WTC11 (cell line): ENCODE data around the gene KCNJ4. TPM values are rescaled to one million over a fixed set of nuclear protein-coding genes. Genes with fewer than 3 reads are reported as not detected.
A peak's percentile ranks its signal among the peaks of the same experiment; 100 is the strongest.

Experiments used
- ATAC-seq: fragments of 200-7000 bp; cut with Tn5 transposase; 2 replicates; pipeline ENCODE4 v1.10.0; 2021; ENCODE audit warnings: mild to moderate bottlenecking, moderate library complexity
- CTCF ChIA-PET: fragments of 300-600 bp; sonication (Branson Sonifier 250); formaldehyde crosslinking; loops from one replicate; lab custom pipeline; 2021; ENCODE audit warnings: antibody characterized with exemption; lab: Charles Lee
- POLR2A ChIA-PET: fragments of 350-600 bp; sonication (Branson Sonifier 250); formaldehyde crosslinking; loops from one replicate; lab custom pipeline; 2021; ENCODE audit warnings: antibody characterized with exemption; lab: Charles Lee
- DNase-seq: peaks from one replicate; pipeline ENCODE4 v3.0.0; 2021; ENCODE audit warnings: low spot score
- H3K27ac Mint-ChIP-seq: 2 replicates; pipeline ENCODE4 v1.8.0; 2021; ENCODE audit warnings: mixed read lengths
- H3K27me3 Mint-ChIP-seq: 2 replicates; pipeline ENCODE4 v1.8.0; 2021; ENCODE audit warnings: low read depth, mild to moderate bottlenecking, moderate library complexity, mixed read lengths
- H3K36me3 Mint-ChIP-seq: 2 replicates; pipeline ENCODE4 v1.8.0; 2021; ENCODE audit warnings: mixed read lengths
- H3K4me1 Mint-ChIP-seq: 2 replicates; pipeline ENCODE4 v1.8.0; 2022; ENCODE audit warnings: mixed read lengths
- H3K4me3 Mint-ChIP-seq: 2 replicates; pipeline ENCODE4 v1.8.0; 2021; ENCODE audit warnings: mild to moderate bottlenecking, moderate library complexity, mixed read lengths
- H3K9me3 Mint-ChIP-seq: 2 replicates; pipeline ENCODE4 v1.8.0; 2021; ENCODE audit warnings: mixed read lengths
- E2F4 ChIP-seq: sonication (generic); formaldehyde crosslinking; IDR thresholded peaks from 2 replicates; pipeline ENCODE4 v1.8.1; 2022; ENCODE audit warnings: low read depth, mild to moderate bottlenecking, moderate library complexity, missing genetic modification reagents, borderline replicate concordance
- HMGA2 ChIP-seq: fragments of 250-450 bp; sonication (Bioruptor Pico); IDR thresholded peaks from 2 replicates; pipeline ENCODE4 v1.4.0; 2021; ENCODE audit warnings: mild to moderate bottlenecking, moderate library complexity
- JAZF1 ChIP-seq: fragments of 250-450 bp; sonication (Bioruptor Pico); IDR thresholded peaks from 2 replicates; pipeline ENCODE4 v1.9.0; 2021; ENCODE audit warnings: moderate library complexity, mild to moderate bottlenecking, inconsistent platforms
- RELA ChIP-seq: sonication (generic); formaldehyde crosslinking; IDR thresholded peaks from 2 replicates; pipeline ENCODE4 v1.8.1; 2022; ENCODE audit warnings: missing genetic modification reagents, mild to moderate bottlenecking, borderline replicate concordance
- USF2 ChIP-seq: sonication (generic); formaldehyde crosslinking; IDR thresholded peaks from 2 replicates; pipeline ENCODE4 v1.8.1; 2023; ENCODE audit warnings: mild to moderate bottlenecking, missing genetic modification reagents, moderate library complexity
- ZNF416 ChIP-seq: fragments of 250-450 bp; sonication (Bioruptor Pico); IDR thresholded peaks from 2 replicates; pipeline ENCODE4 v1.9.0; 2021; ENCODE audit warnings: mild to moderate bottlenecking, inconsistent platforms
- ZNF532 ChIP-seq: fragments of 250-450 bp; sonication (Bioruptor Pico); IDR thresholded peaks from 2 replicates; pipeline ENCODE4 v1.9.0; 2021; ENCODE audit warnings: mild to moderate bottlenecking, borderline replicate concordance
- ZNF671 ChIP-seq: fragments of 250-450 bp; sonication (Bioruptor Pico); IDR thresholded peaks from 2 replicates; pipeline ENCODE4 v1.8.0; 2021; ENCODE audit warnings: mild to moderate bottlenecking
- total RNA-seq: library from RNA; stranded (reverse); gene quantifications from 3 replicates; pipeline ENCODE4 v1.2.3, GENCODE V29; 2021
- TF ChIP-seq, protein P1 (sequence below): sonication (generic); formaldehyde crosslinking; IDR thresholded peaks from 2 replicates; pipeline ENCODE4 v1.8.1; 2023; ENCODE audit warnings: mild to moderate bottlenecking, missing genetic modification reagents
- TF ChIP-seq, protein P2 (sequence below): sonication (generic); formaldehyde crosslinking; IDR thresholded peaks from 2 replicates; pipeline ENCODE4 v1.8.1; 2023; ENCODE audit warnings: mild to moderate bottlenecking, moderate library complexity, missing genetic modification reagents
- TF ChIP-seq, protein P3 (sequence below): sonication (generic); formaldehyde crosslinking; IDR thresholded peaks from 2 replicates; pipeline ENCODE4 v1.8.1; 2023; ENCODE audit warnings: mild to moderate bottlenecking, missing genetic modification reagents, borderline replicate concordance
- TF ChIP-seq, protein P4 (sequence below): fragments of 250-450 bp; sonication (Bioruptor Pico); IDR thresholded peaks from 2 replicates; pipeline ENCODE4 v2.1.2; 2022; ENCODE audit warnings: mild to moderate bottlenecking, moderate library complexity
- TF ChIP-seq, protein P5 (sequence below): fragments of 250-450 bp; sonication (Bioruptor Pico); conservative IDR thresholded peaks from 2 replicates; pipeline ENCODE4 v1.9.0; 2021; ENCODE audit warnings: mild to moderate bottlenecking

KCNJ4 gene
- total RNA-seq, 1 experiment from 2014 or later, result 3.1 TPM

- CTCF ChIA-PET, result no interaction called here
- Mint-ChIP-seq H3K27me3 (no peaks in the 10 kb centered on the region), H3K36me3 (peaks cover 75% of the 10 kb centered on the region), H3K4me1 (0 out of 2 replicates have a peak, but pooled peaks cover 4% of the 10 kb centered on the region)
- no peak for DNase-seq
- ATAC-seq, result no peak
- TF ChIP-seq, protein P1, sequence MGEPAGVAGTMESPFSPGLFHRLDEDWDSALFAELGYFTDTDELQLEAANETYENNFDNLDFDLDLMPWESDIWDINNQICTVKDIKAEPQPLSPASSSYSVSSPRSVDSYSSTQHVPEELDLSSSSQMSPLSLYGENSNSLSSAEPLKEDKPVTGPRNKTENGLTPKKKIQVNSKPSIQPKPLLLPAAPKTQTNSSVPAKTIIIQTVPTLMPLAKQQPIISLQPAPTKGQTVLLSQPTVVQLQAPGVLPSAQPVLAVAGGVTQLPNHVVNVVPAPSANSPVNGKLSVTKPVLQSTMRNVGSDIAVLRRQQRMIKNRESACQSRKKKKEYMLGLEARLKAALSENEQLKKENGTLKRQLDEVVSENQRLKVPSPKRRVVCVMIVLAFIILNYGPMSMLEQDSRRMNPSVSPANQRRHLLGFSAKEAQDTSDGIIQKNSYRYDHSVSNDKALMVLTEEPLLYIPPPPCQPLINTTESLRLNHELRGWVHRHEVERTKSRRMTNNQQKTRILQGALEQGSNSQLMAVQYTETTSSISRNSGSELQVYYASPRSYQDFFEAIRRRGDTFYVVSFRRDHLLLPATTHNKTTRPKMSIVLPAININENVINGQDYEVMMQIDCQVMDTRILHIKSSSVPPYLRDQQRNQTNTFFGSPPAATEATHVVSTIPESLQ, result no peak
- TF ChIP-seq USF2 (CRISPR knock-in tag), result no peak
- TF ChIP-seq, protein P2, sequence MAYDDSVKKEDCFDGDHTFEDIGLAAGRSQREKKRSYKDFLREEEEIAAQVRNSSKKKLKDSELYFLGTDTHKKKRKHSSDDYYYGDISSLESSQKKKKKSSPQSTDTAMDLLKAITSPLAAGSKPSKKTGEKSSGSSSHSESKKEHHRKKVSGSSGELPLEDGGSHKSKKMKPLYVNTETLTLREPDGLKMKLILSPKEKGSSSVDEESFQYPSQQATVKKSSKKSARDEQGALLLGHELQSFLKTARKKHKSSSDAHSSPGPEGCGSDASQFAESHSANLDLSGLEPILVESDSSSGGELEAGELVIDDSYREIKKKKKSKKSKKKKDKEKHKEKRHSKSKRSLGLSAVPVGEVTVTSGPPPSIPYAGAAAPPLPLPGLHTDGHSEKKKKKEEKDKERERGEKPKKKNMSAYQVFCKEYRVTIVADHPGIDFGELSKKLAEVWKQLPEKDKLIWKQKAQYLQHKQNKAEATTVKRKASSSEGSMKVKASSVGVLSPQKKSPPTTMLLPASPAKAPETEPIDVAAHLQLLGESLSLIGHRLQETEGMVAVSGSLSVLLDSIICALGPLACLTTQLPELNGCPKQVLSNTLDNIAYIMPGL (CRISPR knock-in tag), result no peak
- TF ChIP-seq, protein P3, sequence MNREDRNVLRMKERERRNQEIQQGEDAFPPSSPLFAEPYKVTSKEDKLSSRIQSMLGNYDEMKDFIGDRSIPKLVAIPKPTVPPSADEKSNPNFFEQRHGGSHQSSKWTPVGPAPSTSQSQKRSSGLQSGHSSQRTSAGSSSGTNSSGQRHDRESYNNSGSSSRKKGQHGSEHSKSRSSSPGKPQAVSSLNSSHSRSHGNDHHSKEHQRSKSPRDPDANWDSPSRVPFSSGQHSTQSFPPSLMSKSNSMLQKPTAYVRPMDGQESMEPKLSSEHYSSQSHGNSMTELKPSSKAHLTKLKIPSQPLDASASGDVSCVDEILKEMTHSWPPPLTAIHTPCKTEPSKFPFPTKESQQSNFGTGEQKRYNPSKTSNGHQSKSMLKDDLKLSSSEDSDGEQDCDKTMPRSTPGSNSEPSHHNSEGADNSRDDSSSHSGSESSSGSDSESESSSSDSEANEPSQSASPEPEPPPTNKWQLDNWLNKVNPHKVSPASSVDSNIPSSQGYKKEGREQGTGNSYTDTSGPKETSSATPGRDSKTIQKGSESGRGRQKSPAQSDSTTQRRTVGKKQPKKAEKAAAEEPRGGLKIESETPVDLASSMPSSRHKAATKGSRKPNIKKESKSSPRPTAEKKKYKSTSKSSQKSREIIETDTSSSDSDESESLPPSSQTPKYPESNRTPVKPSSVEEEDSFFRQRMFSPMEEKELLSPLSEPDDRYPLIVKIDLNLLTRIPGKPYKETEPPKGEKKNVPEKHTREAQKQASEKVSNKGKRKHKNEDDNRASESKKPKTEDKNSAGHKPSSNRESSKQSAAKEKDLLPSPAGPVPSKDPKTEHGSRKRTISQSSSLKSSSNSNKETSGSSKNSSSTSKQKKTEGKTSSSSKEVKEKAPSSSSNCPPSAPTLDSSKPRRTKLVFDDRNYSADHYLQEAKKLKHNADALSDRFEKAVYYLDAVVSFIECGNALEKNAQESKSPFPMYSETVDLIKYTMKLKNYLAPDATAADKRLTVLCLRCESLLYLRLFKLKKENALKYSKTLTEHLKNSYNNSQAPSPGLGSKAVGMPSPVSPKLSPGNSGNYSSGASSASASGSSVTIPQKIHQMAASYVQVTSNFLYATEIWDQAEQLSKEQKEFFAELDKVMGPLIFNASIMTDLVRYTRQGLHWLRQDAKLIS (CRISPR knock-in tag), result no peak
- TF ChIP-seq E2F4 (CRISPR knock-in tag), result no peak
- TF ChIP-seq, protein P4, sequence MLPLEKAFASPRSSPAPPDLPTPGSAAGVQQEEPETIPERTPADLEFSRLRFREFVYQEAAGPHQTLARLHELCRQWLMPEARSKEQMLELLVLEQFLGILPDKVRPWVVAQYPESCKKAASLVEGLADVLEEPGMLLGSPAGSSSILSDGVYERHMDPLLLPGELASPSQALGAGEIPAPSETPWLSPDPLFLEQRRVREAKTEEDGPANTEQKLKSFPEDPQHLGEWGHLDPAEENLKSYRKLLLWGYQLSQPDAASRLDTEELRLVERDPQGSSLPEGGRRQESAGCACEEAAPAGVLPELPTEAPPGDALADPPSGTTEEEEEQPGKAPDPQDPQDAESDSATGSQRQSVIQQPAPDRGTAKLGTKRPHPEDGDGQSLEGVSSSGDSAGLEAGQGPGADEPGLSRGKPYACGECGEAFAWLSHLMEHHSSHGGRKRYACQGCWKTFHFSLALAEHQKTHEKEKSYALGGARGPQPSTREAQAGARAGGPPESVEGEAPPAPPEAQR (CRISPR knock-in tag), result no peak
- no peak for TF ChIP-seq RELA (CRISPR knock-in tag)
- TF ChIP-seq, all 79 proteins: peak for 0
- no peaks in the 10 kb centered on the region for H3K9me3 Mint-ChIP-seq
- POLR2A ChIA-PET, result no interaction called here
- H3K27ac Mint-ChIP-seq, result peak overlapping the region; percentile 9
- no peak overlapping the region for H3K4me3 Mint-ChIP-seq
These were observed 29.2 kb upstream of the KCNJ4 start for GRCh38 chr22:38484244-38484643.

DNA sequence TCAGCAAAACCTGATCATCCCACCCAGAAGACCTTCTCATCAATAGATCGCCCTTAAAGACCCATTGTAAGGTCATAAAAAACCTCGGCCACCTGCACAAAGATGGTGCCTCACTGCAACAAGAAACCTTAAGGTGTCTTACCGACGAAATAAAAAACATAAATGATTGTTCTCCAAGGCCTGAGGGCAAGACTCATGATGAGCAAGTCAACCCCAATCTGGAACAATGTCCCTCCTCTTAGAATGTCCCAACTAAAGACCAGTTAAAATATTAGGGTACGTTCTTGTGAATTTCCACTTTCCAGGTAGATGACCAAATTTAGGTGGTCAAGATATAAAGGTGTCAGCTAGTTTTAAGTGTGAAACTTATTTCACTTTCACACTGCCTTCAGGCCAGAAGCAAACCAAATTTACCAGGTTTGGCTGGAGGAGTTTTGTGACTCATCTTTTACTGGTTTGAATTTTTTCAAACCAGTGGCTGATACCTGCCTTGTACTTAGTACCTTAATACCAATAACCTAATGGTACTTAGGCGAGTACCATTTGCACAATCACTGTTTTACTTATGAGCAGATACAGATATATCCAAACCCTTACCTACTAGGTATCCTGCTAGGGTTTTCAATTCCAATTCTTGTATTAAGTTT, 27.8 kb upstream of the KCNJ4 start:
- CTCF ChIA-PET, result no interaction called here
- ATAC-seq, result no peak
- no peaks in the 10 kb centered on the region for H3K27me3 Mint-ChIP-seq
- POLR2A ChIA-PET, result no interaction called here
- peak overlapping the region; percentile 4; the same call in 1 of the 2 replicates for H3K27ac Mint-ChIP-seq
- 0 out of 2 replicates have a peak, but pooled peaks cover 4% of the 10 kb centered on the region for H3K4me1 Mint-ChIP-seq
- no peak overlapping the region for H3K4me3 Mint-ChIP-seq
- no peaks in the 10 kb centered on the region for H3K9me3 Mint-ChIP-seq
- DNase-seq, result no peak
- peaks cover 62% of the 10 kb centered on the region for H3K36me3 Mint-ChIP-seq
- TF ChIP-seq ZNF671 (CRISPR knock-in tag) (peak; percentile 83), ZNF532 (CRISPR knock-in tag) (peak; percentile 26; the same call in 1 of the 2 replicates), HMGA2 (CRISPR knock-in tag) (no peak), JAZF1 (peak; percentile 31; the same call in 1 of the 2 replicates), ZNF416 (CRISPR knock-in tag) (0 out of 2 replicates have a peak, but pooled peaks have one; percentile 15)
- TF ChIP-seq, protein P5, sequence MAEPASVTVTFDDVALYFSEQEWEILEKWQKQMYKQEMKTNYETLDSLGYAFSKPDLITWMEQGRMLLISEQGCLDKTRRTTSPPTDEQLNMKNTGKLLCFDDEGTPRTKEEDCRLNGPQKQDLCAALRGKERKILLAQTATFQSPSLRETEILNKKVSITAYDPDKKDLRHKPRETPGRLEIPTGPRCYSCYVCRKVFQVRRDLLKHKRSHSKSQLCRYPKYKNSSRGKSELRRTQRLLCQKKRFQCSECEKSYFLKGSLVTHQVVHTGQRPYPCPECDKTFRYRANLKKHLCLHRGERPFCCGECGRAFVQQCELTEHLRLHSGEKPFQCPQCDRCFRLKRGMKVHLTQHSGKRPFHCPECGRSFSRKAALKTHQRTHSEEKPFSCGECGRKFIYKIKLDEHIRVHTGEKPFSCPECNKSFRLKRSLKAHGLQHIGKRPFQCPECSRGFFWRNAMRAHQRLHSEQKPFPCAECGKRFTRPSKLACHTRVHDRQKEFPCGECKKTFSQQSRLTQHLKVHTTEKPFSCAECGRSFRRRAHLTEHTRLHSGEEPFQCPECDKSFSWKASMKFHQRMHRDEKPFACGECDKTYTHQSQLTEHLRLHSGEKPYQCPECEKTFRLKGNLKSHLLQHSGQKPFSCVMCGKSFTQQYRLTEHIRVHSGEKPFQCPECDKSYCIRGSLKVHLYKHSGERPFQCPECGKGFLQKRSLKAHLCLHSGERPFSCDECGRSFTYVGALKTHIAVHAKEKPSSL (CRISPR knock-in tag), result 0 out of 2 replicates have a peak, but pooled peaks have one; percentile 30
